NOMO-1 (cell line): ENCODE measurements around the gene BCL2L1.

Source experiments
- DNase-seq, 2 experiments: peaks; one replicate each; lab custom pipeline; 2025; ENCODE audit not compliant: unreplicated experiment in 2 of 2; lab: John Stamatoyannopoulos, UW

Gene BCL2L1

DNA sequence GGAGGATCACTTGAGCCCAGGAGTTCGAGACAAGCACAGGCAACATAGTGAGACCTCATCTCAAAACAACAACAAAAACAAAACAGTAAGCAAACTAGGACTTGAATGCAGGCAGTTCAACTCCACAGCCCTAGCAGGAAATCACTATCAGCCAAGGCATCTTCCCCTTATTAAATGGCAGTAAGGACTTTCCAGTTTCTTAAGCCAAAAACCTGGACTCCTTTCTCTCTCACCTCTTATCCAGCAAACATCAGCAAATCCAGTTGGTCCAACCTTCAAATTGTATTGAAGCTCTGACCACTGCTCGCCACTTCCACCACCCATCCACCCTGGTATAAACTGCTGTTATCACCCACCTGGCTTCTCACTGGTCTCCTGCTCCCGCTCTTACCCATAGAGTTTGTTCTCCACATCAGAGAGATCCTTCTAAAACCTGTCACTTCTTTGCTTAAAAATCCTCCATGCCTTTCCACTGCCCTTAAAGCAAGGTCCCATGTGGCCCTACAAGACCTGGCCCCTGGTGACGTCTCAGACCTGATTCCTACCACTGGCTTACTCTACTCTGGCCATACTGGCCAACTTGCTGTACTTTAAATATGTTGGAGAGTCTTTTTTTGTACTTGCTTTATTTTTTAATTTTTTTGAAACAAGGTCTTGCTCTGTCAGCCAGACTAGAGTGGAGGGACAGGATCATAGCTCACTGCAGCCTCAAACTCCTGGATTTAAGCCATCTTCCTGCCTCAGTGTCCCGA, 27.6 kb downstream of the BCL2L1 start:
- DNase-seq, result no peak

DNA sequence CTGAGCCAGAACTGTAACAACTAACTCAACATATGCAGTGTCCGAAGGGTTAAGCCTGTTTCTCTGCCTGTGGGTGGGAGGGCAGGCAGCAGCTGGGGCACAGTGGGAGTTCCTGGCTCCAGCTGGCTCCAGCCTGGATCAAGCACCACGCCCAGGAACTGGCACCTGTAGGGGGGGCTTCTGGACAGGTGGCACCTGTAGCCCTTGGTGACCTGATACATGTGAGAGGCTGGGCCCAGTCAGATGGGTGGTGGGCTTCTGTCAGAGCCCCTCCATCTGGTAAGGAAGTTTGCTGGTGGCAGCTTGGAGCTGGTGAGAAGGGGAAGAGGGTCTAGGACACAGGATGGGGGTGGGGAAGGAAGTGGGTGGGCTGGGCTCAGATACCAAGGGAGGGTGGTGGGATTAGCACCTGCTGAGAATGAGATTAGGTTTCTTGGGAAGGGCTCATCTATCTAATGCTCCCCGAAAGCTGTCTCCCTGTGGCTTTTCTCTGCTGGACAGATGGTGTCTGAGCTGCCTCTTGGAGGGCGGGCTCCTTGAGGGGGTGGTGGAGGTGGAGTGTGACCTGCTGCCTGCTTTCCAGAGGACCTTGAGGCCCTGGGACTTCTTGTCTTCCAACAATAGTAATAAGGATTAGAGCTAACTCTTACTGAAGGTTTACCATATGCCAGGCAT, 28.5 kb downstream of the BCL2L1 start:
- no peak for DNase-seq

DNA sequence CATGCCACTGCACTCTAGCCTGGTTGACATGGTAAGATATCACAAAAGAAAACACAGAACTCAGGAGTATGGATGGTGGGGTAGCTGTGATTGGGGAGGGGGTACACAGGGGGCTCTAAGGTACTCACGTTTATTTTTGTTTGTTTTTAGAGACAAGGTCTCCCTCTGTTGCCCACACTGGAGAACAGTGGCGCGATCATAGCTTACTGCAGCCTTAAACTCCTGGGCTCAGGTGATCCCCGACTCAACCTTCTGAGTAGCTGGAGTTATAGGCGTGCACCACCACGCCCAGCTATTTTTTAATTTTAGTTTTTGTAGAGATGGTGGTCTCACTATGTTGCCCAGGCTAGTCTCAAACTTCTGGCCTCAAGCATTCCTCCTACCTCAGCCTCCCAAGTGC, 29.3 kb downstream of the BCL2L1 start:
- DNase-seq, result no peak

DNA sequence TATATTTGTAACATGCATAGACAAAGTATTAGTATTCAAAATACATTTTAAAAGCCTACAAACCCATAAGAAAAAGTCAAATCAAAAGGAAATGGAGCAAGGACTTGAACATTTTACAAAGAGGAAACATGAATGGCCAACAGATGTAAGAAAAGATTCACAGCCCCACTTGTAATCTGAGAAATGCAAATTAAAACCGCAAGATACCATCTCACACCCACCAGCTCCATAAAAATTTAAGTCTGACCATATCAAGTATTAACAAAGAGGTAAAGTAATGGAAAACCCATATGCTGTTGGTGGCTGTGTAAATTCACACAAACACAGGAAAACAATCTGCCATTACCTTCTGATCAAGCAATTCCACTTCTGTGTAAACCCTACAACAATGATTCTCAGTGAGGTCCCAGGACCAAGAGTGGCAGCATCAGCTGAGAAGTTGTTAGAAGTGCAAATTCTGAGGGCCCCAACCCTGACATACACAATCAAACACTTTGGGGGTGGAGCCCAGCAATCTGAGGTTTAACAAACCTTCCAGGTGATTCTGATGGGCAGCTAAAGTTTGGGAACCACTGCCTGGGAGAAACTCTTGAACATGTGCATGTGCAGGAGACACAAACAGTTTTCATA, 30.9 kb downstream of the BCL2L1 start:
- DNase-seq, result no peak

DNA sequence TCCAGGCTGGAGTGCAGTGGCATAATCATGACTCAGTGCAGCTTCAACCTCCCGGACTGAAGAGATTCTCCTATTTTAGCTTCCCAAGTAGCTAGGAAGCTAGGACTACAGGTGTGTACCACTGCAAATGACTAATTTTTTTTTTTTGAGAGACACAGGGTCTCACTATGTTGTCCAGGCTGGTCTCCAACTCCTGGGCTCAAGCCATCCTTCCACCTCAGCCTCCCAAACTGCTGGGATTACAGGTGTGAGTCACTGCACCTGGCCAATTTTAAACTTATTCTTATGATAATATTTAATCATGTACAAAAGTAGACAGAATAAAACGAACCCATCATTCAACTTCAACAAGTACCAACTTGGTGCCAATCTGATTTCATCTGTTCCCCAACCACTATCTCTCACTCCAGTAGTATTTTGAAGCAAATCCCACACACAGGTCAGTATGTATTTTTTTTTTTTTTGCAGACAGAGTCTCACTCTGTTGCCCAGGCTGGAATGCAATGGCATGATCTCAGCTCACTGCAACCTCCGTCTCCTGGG, 32.5 kb downstream of the BCL2L1 start:
- DNase-seq, result no peak

DNA sequence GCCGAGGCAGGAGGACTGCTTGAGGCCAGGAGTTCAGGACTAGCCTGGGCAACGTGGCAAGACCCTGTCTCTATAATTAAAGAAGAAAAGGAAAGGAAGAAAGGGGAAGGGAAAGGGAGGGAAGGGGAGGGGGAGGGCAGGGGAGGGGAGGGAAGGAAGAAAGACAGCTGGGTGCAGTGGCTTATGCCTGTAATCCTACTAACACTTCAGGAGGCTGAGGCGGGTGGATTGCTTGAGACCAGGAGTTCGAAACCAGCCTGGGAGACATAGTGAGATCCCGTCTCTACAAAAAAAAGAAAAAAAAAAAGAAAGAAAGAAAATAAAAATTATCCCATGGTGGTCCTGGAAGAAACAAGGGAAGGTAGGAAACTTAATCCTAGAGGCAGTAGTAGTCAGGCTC, 33.5 kb downstream of the BCL2L1 start:
- no peak for DNase-seq

DNA sequence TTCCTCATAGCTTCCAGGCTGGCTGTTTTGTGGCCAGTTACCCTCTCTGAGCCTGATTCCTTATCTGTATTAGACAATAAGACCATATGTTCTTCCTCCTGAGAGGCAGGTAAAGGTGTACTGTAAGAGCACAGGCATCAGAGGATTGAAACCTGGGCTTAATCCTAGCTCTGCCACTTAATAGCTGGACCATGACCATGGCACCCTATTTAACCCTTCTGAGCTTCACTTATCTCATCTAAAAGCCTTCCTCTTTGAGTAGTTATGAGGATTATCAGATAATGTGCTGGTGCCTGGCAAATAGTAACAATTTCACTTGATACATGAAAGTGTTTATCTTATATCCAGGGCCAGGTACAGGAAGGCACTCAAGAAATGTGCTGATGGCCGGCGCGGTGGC, 34.9 kb downstream of the BCL2L1 start:
- DNase-seq, result no peak

DNA sequence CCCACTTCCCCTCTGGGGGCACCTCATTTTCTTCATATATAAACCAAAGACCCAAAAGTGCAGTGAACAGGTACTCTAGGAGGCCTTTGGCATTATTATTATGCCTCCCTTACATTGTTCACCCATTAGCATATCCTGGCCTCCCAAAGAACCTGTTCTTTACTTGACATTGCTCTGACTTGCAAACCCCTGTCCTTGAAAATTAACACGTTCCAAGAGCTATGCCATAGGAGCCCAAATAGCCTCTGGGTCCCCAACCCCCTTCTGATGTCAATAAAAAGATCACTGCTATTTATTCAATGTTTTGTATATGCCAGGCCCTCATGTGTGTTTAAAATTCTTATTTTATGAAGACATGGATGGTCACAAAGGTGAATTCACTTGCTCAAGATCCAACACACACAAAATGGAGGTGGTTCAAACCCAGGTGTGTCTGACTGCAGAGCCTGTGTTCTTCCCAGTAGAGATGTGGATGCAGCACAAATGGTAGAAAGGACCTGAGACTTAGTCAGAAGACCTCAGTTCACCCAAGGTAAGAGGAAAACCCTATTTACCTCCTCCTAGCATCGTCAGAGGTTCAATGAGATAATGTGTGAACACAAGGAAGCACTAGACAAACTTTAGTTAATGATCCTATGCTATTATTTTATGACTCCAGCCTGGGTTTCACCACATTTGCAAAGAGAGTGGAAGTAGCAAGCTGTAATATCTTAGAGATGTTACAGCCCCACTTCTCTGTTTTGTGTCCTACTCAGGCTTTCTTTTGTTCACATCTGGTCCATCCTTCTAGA, 36.6 kb downstream of the BCL2L1 start:
- DNase-seq, result no peak

DNA sequence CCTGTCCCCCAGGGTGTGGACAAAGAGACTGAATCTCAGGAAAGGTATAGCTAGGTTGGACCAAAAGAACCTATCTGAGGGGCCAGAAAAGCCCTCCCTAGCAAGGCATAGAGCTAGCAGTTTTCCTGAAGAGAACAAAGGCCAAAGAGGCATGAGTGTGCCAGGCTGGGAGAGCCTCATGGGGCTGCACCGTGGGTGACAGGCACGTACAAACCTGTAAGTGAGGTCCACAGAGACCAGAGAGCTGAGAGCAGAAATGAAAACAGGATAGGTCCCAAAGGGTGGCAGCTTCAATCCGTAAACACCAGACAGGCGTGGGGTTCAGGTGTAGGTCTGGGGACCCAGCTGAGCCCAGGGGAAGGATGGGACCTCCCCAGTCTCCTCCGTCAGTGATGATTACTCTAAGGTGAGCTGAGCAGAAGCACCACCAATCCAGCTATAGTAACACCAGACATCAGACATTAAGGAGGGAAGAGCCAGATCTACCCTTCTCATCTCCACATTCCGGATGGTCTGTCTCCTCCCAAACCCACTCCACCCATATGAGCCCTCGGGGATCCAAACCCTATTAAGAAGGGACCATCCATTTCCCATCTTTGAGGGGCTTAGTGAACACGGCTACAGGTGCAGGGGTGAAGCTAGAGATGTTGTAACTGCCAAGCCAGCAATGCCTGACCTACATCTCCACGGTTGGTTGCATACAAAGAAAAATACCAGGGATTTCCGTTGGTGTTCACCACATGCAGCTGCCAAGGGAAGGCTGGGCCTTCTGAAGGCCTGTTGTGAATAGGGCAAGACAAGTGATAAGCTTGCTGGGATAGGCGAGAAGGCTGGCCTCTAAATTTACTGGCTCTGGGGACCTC, 38.3 kb downstream of the BCL2L1 start:
- no peak for DNase-seq

DNA sequence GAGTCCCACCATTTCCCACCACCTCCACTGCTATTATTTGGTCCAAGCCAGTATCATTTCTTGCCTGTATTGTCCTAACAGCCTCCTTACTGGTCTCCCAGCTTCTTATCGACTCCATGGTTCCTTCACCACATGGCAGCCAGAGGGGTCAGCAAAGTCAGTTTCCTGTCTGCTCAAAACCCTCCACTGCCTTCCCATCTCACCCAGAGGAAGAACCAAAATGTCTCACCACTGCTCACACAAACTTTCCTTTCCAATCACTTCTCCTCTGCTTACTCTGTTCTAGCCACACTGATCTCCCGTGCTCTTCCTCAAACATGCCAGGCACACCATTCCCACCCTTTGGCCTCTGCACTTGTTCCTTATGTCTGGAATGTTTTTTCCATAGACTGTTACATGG, 39.7 kb downstream of the BCL2L1 start:
- DNase-seq, result no peak

DNA sequence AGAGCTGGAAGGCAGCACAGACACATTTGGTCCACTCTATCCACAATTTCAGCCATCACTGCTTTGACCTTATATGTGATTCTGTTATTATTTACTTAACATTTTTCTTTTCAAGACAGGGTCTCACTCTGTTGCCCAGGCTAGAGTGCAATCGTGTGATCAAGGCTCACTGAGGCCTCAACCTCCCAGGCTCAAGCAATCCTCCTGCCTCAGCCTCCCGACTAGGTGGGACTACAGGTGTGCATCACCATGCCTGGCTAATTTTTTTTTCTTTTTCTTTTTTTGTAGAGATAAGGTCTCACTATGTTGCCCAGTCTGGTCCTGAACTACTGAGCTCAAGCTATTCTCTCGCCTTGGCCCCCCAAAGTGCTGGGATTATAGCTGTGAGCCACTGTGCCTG, 40.3 kb downstream of the BCL2L1 start:
- DNase-seq, result no peak

DNA sequence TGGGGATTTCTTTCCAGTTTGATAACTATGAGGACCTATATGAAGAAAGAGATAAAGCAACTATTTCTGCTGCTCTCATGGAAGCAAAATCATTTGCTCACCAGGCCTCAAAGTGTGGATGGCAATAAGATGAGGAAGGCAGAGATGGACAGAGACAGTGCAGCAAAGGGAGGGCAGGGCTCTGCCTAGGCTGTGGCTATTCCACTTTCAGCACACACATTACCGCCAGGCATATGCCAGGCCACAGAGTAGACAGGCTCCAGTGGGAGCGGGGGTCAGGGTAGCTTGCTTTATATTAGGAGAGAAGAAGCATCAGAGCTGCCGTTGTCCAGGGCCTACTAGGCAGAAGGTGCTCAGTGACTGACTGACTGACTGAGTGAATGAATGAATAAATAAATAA, 40.9 kb downstream of the BCL2L1 start:
- DNase-seq, result no peak

DNA sequence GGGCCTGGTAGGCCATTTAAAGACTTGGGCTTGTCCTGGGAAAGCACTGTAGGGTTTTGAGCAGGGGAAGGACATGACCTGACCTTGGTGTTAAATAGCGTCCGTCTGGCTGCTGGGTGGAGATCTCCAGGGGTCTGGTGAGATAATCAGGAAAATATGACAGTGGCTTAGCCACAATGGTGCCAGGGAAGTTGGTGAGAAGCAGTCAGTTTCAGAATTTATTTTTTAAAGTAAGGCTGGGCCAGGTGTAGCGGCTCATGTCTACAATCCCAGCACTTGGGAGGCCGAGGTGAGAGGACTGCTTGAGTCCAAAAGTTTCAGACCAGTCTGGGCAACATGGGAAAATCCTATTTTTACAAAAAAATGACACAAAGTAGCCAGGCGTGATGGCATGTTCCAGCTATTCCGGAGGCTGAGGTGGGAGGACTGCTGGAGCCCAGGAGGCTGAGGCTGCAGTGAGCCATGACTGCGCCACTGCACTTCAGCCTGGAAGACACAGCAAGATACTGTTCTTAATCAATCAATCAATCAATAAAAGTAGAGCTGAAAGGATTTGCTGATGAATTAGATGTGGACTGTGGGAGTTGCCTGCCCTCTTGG, 41.4 kb downstream of the BCL2L1 start:
- no peak for DNase-seq

DNA sequence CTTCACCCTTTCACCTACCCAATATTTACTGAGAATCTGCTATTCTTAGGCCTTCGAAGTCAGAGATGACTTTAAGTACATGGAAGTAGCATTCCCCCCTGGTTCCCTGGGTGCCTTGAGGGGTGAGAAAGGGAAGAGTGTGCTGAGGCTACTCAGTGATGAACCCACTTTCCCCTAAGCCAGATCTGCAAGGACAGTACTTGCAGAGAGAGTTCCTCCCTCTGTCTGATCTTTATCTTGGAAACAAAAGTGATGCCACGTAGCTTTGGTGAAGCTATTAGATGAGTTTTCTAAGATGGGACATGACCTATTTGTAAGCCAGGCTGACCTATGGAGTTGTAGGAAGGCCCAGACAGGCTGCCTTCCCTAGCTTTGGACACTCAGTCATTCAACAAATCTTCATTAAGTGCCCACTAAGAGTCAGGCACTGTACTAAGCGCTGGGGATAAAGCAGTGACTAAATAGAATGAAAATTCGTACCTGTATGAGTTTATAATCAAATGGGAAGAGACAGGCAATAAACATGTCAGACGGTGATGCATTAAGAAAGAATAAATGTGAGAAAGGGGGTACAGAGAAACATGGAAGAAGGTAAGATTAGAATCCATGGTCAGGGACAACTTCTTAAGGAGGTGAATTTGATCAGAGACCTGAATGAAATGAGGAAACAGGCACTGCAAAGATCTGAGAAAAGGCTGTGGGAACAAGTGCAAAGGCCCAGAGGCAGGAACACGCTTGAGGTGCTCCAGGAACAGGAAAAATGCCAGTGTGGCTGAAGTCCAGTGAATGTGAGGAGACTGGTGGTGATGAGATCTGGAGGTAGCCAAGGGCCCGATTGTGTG, 42.2 kb downstream of the BCL2L1 start:
- DNase-seq, result no peak

DNA sequence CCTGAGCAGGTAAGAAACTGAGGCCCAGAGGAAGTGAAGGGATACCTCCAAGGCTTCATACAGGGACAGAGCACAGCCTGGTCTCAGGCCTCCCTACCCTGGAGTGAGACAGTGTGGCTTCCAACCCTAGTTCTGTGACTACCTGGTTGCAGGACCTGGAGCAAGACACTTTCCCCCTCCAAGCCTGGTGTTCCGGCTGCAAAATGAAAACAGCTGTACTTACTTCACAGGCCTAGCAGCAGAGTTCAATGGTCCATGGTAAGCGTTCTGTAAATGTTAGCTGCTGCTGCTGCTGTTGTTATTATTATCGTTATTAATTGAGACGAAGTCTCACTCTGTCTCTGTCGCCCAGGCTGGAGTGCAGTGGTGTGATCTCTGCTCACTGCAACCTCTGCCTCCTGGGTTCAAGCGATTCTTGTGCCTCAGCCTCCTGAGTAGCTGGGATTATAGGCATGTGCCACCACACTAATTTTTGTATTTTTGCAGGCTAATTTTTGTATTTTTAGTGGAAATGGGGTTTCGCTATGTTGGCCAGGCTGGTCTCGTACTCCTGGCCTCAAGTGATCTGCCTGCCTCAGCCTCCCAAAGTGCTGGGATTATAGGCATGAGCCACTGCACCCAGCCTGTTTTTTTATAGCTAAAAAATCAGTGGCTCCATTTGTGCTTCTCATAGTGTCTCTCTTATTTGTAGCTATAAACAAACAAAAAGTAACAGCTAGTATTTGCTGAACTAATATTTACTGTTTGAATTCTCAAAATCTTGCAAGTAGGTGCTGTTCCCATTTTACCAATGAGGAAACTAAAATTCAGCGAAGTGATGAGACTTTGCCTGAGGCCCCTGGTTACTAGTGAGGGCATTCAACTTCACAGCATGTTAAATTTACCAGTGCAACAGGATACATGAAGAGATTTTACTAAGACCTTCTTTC, 43.0 kb downstream of the BCL2L1 start:
- DNase-seq, result no peak

DNA sequence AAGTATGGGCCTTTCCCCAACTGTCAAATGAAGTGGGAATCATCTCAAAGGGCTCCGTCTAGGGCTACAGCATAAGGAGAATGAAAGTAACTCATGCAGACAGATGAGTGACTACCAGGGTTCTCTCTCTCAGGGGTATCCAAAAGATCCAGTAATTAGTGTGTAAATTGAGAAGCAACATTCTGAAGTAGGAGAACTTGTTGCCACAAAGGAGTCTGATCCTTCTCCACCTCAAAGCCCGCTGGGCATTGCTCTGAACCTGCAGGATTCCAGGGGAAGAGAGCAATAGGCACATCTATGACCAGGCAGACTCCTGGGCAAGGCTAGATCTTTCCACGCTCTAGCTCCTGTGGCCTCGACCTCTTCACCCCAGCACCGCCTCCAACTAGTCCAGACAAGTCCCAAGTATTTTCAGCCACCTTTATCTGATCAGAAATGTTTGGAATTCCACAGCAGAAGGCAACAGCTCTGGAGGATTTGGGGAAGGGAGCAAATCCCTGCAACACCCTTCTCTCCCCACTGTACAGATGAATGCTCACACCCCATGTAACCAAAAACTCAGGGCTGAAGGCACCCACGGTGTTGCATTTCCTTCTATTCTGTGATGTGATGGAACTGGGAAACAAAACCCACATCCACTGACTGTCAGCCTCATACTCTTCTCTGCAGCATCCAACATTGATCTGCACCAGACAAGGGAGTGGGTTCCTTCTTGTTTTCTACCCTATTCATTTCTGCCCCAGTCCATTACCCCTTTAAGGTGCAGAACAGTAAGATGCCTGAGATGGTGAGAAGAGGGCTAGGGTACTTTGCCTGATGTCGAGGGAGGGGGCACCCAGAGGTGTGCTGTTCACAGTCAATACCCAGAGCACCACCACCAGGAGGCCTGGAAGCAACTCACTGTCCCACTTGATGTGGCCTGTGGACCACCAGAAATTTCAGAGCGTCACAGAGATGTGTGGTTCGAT, 44.0 kb downstream of the BCL2L1 start:
- DNase-seq, result no peak
